Lung (tissue), 12 donors: ENCODE results near the gene DAAM1. TPM values are rescaled to one million over a fixed set of nuclear protein-coding genes. Genes with fewer than 3 reads are reported as not detected.

Source experiments
- ATAC-seq: fragments of 200-7000 bp; cut with Tn5 transposase; one replicate; pipeline ENCODE4 v1.9.1; 2020; ENCODE audit warnings: moderate number of reproducible peaks; ENCODE audit not compliant: insufficient read depth, low FRiP score
- DNase-seq, 3 donors: peaks; one replicate each; pipeline ENCODE4 v3.0.0-alpha.2; 2013 to 2017
- H3K27ac ChIP-seq, 2 donors: one replicate each; pipeline ENCODE4 v1.5.1; 2013; ENCODE audit warnings: mild to moderate bottlenecking in 2 of 2, moderate library complexity in 2 of 2, control low read depth in 1 of 2, inconsistent platforms in 1 of 2, low read depth in 1 of 2, low read length in 1 of 2
- H3K27me3 ChIP-seq, 3 donors: one replicate each; pipeline ENCODE4 v1.5.1; 2013; ENCODE audit warnings: low read length in 2 of 3; ENCODE audit not compliant: control insufficient read depth in 3 of 3, insufficient read depth in 3 of 3
- H3K36me3 ChIP-seq, 4 donors: one replicate each; pipeline ENCODE4 v1.5.1; 2013; ENCODE audit warnings: low read length in 4 of 4, mild to moderate bottlenecking in 1 of 4, moderate library complexity in 1 of 4; ENCODE audit not compliant: control insufficient read depth in 4 of 4, insufficient read depth in 4 of 4
- H3K4me1 ChIP-seq, 5 donors: one replicate each; pipeline ENCODE4 v1.5.1; 2013; ENCODE audit warnings: low read length in 5 of 5, mild to moderate bottlenecking in 2 of 5, moderate library complexity in 1 of 5; ENCODE audit not compliant: control insufficient read depth in 5 of 5, insufficient read depth in 5 of 5
- H3K4me3 ChIP-seq: one replicate; pipeline ENCODE4 v1.5.1; 2013; ENCODE audit warnings: mild to moderate bottlenecking, control low read depth, moderate library complexity
- H3K9ac ChIP-seq, 2 donors: one replicate each; pipeline ENCODE4 v1.5.1; 2013; ENCODE audit warnings: low read length in 2 of 2, control low read depth in 1 of 2; ENCODE audit not compliant: insufficient read depth in 1 of 2
- H3K9me3 ChIP-seq, 4 donors: one replicate each; pipeline ENCODE4 v1.5.1; 2013; ENCODE audit warnings: low read length in 3 of 4, mild to moderate bottlenecking in 1 of 4, moderate library complexity in 1 of 4; ENCODE audit not compliant: control insufficient read depth in 4 of 4, insufficient read depth in 3 of 4
- WGBS, 2 donors: extraction: QIAGEN DNeasy Blood & Tissue Kit; methylation state at CpG; one replicate each; pipeline ENCODE4 v1.1.7; 2013; 5-methylcytosine and 5-hydroxymethylcytosine counted together
- polyA plus RNA-seq, 2 donors: library from polyadenylated mRNA; stranded (reverse); fragments of 200-250 nt; gene quantifications; one replicate each; pipeline ENCODE4 v1.2.1, GENCODE V29; 2013
- total RNA-seq, 2 donors: library from RNA; depleted of rRNA in 1 of 2; stranded (reverse); fragments of >200 nt in 1 of 2; gene quantifications; one replicate each; pipeline ENCODE4 v1.2.1, GENCODE V29; 2014 to 2021
- TF ChIP-seq, protein P1 (sequence below): IDR thresholded peaks from 2 replicates; pipeline ENCODE4 v1.5.1; 2012; ENCODE audit warnings: mild to moderate bottlenecking; ENCODE audit errors: control extremely low read depth, extremely low read depth
- donor health status: control.
- donor health status: control.
- donor health status: Bipolar disorder and iron deficiency.
- donor health status: healthy.
- donor health status: DM: yes; HTN: yes; CAD: no.

Gene DAAM1
- total and polyA plus RNA-seq, 4 donors = 10.3 to 84.6 (median 32.6) TPM

GRCh38 chr14:59334253-59334652 lies 145.8 kb downstream of the DAAM1 start:
- Histone ChIP-seq H3K27me3 (no peaks in the 10 kb centered on the region), H3K9me3 (no peaks in the 10 kb centered on the region), H3K36me3 (peaks cover 6 to 11% (median 9%) of the 10 kb centered on the region in 4 donors), H3K27ac (peak overlapping the region; percentile 59 to 94), H3K4me1 (peaks cover 6 to 78% (median 42%) of the 10 kb centered on the region in 5 donors), H3K9ac (peak overlapping the region in 1 of 2 donors; percentile 30), H3K4me3 (no peak overlapping the region)
- WGBS, 2 donors = 74 to 93% methylated on average over 3 of the region's 3 CpGs
- TF ChIP-seq, protein P1, sequence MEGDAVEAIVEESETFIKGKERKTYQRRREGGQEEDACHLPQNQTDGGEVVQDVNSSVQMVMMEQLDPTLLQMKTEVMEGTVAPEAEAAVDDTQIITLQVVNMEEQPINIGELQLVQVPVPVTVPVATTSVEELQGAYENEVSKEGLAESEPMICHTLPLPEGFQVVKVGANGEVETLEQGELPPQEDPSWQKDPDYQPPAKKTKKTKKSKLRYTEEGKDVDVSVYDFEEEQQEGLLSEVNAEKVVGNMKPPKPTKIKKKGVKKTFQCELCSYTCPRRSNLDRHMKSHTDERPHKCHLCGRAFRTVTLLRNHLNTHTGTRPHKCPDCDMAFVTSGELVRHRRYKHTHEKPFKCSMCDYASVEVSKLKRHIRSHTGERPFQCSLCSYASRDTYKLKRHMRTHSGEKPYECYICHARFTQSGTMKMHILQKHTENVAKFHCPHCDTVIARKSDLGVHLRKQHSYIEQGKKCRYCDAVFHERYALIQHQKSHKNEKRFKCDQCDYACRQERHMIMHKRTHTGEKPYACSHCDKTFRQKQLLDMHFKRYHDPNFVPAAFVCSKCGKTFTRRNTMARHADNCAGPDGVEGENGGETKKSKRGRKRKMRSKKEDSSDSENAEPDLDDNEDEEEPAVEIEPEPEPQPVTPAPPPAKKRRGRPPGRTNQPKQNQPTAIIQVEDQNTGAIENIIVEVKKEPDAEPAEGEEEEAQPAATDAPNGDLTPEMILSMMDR = no peak
- DNase-seq (no peak), ATAC-seq (no peak)

DNA sequence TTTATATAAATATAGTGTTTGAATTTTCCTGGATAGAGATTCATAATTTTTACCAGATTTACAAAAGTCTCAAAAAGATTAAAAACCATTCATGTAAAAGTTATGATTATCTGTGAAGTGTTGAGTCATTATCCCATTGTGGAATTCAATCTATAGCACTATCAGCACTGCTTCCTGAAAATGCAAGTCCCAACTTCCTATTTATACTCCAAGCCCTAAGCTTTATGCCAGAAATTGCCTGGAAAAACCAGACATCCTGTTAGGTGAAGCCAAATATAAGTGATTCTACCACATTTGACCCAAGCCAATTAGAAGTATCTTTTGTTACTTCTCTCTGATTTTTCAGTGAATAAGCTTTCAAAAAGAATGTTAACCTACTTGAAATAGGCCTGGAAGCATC lies 147.6 kb downstream of the DAAM1 start:
- Histone ChIP-seq H3K4me3 (no peak overlapping the region), H3K27me3 (no peaks in the 10 kb centered on the region), H3K9ac (no peak overlapping the region), H3K36me3 (peaks cover 5 to 23% (median 11%) of the 10 kb centered on the region in 4 donors), H3K4me1 (peaks cover 6 to 62% (median 38%) of the 10 kb centered on the region in 5 donors), H3K27ac (peak overlapping the region in 1 of 2 donors; percentile 78), H3K9me3 (no peaks in the 10 kb centered on the region)
- no peak for ATAC-seq
- DNase-seq = peak in 2 of 3 donors; percentile 64 to 67
- TF ChIP-seq, protein P1 = no peak

DNA sequence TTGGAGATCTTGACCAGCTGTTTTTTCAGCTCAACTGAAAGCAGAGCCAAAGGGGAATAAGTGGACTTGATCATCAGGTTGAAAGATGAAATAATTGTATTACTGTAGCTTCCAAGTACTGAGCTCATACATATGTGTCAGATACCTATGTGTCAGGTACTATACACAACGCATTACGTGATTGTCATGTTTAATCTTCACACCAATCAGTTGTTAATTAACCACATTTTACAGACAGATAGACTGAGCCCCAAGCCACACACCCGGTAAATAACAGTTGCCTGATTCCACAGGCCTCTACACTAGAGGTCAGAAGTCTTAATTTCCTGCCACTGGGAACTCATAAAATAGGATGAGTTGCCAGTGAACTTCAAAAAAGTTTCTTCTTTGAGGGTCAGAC lies 148.2 kb downstream of the DAAM1 start:
- ATAC-seq (no peak), DNase-seq (no peak)
- WGBS, 2 donors = 87 to 95% methylated on average over 3 of the region's 3 CpGs
- TF ChIP-seq, protein P1 = no peak
- Histone ChIP-seq H3K36me3 (peaks cover 2 to 20% (median 8%) of the 10 kb centered on the region in 4 donors), H3K4me1 (peaks cover 6 to 62% (median 36%) of the 10 kb centered on the region in 5 donors), H3K4me3 (no peak overlapping the region), H3K27ac (peak overlapping the region; percentile 68 to 78), H3K9me3 (no peaks in the 10 kb centered on the region), H3K27me3 (no peaks in the 10 kb centered on the region), H3K9ac (peak overlapping the region in 1 of 2 donors; percentile 71)

DNA sequence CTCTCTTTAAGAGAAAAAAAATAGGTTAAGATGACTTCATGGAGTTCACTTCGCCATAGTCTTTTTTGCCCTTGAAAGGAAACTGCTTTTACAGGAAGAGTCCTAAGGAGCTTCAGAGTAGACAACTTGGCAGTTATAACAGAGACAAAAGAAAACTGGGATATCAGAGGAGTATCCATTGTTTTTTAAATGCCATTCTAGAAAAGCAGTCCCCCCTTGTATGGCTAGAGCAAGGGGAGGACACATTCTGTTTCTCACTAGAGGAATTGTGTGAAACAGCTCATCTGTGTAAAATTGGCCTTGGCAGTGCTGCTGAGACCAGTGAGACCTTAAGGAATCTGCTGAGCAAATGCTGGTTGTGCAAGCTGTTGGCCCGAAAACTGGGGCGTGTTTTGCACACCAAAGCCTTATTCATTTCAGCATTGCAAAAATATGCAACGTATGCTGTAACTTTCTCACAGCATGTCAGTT lies 148.7 kb downstream of the DAAM1 start:
- peak overlapping the region; percentile 61 to 78 for H3K27ac ChIP-seq
- DNase-seq (peak; percentile 79 to 92 (median 87)), ATAC-seq (peak; percentile 29)
- WGBS, 2 donors = 20 to 37% methylated on average over 4 of the region's 4 CpGs
- H3K9ac ChIP-seq = peak overlapping the region in 1 of 2 donors; percentile 66
- no peaks in the 10 kb centered on the region for H3K27me3 ChIP-seq
- H3K9me3 ChIP-seq = no peaks in the 10 kb centered on the region
- TF ChIP-seq, protein P1 = no peak
- H3K4me3 ChIP-seq = no peak overlapping the region
- H3K36me3 ChIP-seq = peaks cover 2 to 17% (median 6%) of the 10 kb centered on the region in 4 donors
- peaks cover 6 to 65% (median 36%) of the 10 kb centered on the region in 5 donors for H3K4me1 ChIP-seq
